Upper lobe of left lung (tissue), 4 donors: ENCODE results near the gene NRAS.

ENCODE experiments used
- CTCF ChIP-seq, 6 experiments: fragments of 450-650 bp in 4 of 6; fragments of 200-600 bp in 2 of 6; sonication (generic) in 2 of 6; IDR thresholded peaks; one replicate each; pipeline ENCODE4 v1.5.1; 2016 to 2019; ENCODE audit warnings: antibody characterized with exemption in 6 of 6
- EP300 ChIP-seq, 4 donors: sonication (generic); formaldehyde crosslinking; IDR thresholded peaks; one replicate each; pipeline ENCODE4 v1.5.1; 2017; ENCODE audit warnings: antibody characterized with exemption in 4 of 4, control low read depth in 2 of 4
- POLR2A ChIP-seq, 4 donors: fragments of 450-650 bp; IDR thresholded peaks; one replicate each; pipeline ENCODE4 v1.5.1; 2016 to 2017; ENCODE audit warnings: antibody characterized with exemption in 4 of 4, mild to moderate bottlenecking in 2 of 4

DNA sequence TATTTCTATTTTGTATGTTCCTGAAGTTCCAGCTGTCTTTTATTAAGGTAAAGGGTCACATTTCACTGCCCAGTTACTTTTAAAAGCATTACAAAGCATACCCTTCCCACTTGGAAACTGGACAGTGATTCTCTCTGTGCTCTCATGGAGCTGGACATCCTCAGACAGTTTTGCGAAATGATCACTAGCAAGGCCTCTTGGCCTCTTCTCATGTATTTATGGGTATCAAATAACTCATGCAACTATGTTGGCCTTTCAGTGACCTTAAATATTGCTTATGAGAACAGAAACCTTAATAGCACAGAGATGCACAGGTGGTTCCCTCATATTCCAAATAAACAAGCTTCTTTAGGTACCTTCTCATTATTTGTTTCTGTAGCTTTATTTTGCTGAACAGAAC lies 13.3 kb downstream of the NRAS start:
- no peak for TF ChIP-seq CTCF (IDR thresholded peaks at IDR 0.05)
- TF ChIP-seq EP300 (IDR thresholded peaks at IDR 0.05) = no peak
- no peak for TF ChIP-seq POLR2A (IDR thresholded peaks at IDR 0.05)
